H1 (cell line): ENCODE measurements around the gene NPTN. TPM values are rescaled to one million over a fixed set of nuclear protein-coding genes. Genes with fewer than 3 reads are reported as not detected.

Experiments used
- GABPA ChIP-seq: IDR thresholded peaks from 2 replicates; pipeline ENCODE4 v1.6.1; 2011; ENCODE audit warnings: mild to moderate bottlenecking, low read length, moderate library complexity, borderline replicate concordance; ENCODE audit not compliant: insufficient read depth
- JUN ChIP-seq: IDR thresholded peaks from 2 replicates; pipeline ENCODE4 v1.6.1; 2011; ENCODE audit warnings: low read depth, mild to moderate bottlenecking, improper control_type of control experiment, low read length
- KDM5A ChIP-seq: fragments of 200-600 bp; IDR thresholded peaks from 2 replicates; pipeline ENCODE4 v1.7.1; 2012; ENCODE audit warnings: mild to moderate bottlenecking, low read length, inconsistent platforms, mixed read lengths
- MAX ChIP-seq: IDR thresholded peaks from 2 replicates; pipeline ENCODE4 v1.6.1; 2012; ENCODE audit warnings: inconsistent platforms
- polyA plus RNA-seq, 7 experiments: library from polyadenylated mRNA; depleted of rRNA in 3 of 7; stranded (reverse) in 5 of 7; unstranded in 2 of 7; fragments of >200 nt in 5 of 7; fragments of 200-250 nt in 2 of 7; gene quantifications; 1 replicate in 5 of 7; 2 replicates in 1 of 7; 4 replicates in 1 of 7; pipeline versions ENCODE4 v1.2.1 to v1.2.3, GENCODE V29; 2011 to 2013; ENCODE audit warnings: missing spikeins in 2 of 7, mixed read lengths in 2 of 7
- total RNA-seq: library from RNA; stranded (reverse); fragmentation: NEBNext Ultra II Directional; extraction: Animal tissue kit (Norgen Biotek cat#: 25700); gene quantifications from 2 replicates; pipeline ENCODE4 v1.2.1, GENCODE V29; 2021

The NPTN gene
- total and polyA plus RNA-seq, 2 of the 8 experiments (the other 6 are each of a cell fraction or from before 2014, with no cell fraction given) = 67.0 to 113 TPM

DNA sequence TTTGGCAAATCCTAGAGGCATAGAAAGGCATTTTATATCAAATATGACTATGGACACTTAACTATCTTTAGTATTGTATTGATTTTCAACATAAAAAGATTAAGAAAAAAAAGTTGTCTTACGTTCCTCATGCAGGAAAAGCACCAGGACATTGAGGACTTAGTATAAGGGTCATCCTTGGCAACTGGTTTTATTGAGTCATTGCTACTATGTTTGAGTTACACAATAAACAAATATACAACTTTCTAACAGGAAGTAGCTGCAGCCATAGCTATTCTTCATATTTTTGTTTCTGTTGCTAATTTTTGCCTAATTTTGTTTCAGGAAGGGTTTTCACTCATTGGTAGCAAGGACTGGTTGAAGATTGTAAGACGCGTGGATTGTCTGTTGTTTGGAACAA is 93.0 kb downstream of the NPTN start (continued):
- TF ChIP-seq MAX (no peak), KDM5A (no peak), GABPA (no peak), JUN (no peak)
